Activated T-cell treated with anti-CD3 and anti-CD28 coated beads, Interleukin-2, amount 50 U/mL, for 48 hours (primary cell): ENCODE results near the gene ZNF778.
A peak's percentile ranks its signal among the peaks of the same experiment; 100 is the strongest.

Experiments
- DNase-seq, 2 experiments: peaks; one replicate each; pipeline ENCODE4 v3.0.0-alpha.2; 2020

Gene ZNF778

GRCh38 chr16:89194340-89195311, 22.9 kb upstream of the ZNF778 start:
- no peak for DNase-seq

- DNase-seq = no peak
Observed at GRCh38 chr16:89195521-89196171, 21.9 kb upstream of the ZNF778 start.

- no peak for DNase-seq
Observed at GRCh38 chr16:89197033-89197632, 20.4 kb upstream of the ZNF778 start.

GRCh38 chr16:89197633-89198416, 19.7 kb upstream of the ZNF778 start:
- DNase-seq = no peak

- DNase-seq = no peak
Observed at GRCh38 chr16:89198417-89199240, 18.9 kb upstream of the ZNF778 start.

GRCh38 chr16:89199241-89200123, 18.0 kb upstream of the ZNF778 start:
- DNase-seq = no peak

- DNase-seq = no peak
Observed at GRCh38 chr16:89200124-89200849, 17.2 kb upstream of the ZNF778 start, which contains the start of gene SLC22A31. SLC22A31 (minus strand) TSS chr16:89200537; CDS start chr16:89200501, 36 bp downstream.

- no peak for DNase-seq
Observed at GRCh38 chr16:89200850-89201411, 16.6 kb upstream of the ZNF778 start.

- DNase-seq = peak; percentile 91 to 93
Observed at GRCh38 chr16:89201439-89202377, 15.8 kb upstream of the ZNF778 start.

GRCh38 chr16:89202422-89203215, 14.9 kb upstream of the ZNF778 start:
- DNase-seq = no peak

- DNase-seq = no peak
Observed at GRCh38 chr16:89207993-89208392, 9.5 kb upstream of the ZNF778 start.

GRCh38 chr16:89209522-89210044, 7.9 kb upstream of the ZNF778 start:
- no peak for DNase-seq

- no peak for DNase-seq
Observed at GRCh38 chr16:89210165-89210903, 7.2 kb upstream of the ZNF778 start.

GRCh38 chr16:89210904-89211515, 6.5 kb upstream of the ZNF778 start:
- DNase-seq = no peak

GRCh38 chr16:89216315-89217137, 977 bp upstream of the ZNF778 start:
- peak; percentile 87 to 89 for DNase-seq

GRCh38 chr16:89217138-89217387, 440 bp upstream of the ZNF778 start:
- DNase-seq = no peak
